Measurements from ENCODE around the gene BSN.

DNA sequence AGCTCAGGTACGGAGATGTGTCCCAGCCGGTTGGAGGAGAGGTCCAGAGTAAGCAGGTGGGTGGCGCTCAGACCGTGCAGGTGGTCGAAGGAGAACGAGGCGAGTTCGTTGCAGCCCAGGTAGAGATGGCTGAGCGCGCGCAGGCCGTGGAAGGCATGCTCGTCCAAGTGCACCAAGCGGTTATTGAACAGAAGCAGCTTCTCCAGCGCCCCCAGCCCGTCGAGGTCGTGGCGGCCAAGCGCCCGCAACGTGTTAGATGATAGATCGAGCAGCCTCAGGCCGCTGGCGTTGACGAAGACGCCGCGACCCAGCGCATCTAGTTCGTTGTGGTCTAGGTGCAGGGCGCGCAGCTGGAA is 164.6 kb downstream of the BSN start:
- TF ChIP-seq, protein P1, sequence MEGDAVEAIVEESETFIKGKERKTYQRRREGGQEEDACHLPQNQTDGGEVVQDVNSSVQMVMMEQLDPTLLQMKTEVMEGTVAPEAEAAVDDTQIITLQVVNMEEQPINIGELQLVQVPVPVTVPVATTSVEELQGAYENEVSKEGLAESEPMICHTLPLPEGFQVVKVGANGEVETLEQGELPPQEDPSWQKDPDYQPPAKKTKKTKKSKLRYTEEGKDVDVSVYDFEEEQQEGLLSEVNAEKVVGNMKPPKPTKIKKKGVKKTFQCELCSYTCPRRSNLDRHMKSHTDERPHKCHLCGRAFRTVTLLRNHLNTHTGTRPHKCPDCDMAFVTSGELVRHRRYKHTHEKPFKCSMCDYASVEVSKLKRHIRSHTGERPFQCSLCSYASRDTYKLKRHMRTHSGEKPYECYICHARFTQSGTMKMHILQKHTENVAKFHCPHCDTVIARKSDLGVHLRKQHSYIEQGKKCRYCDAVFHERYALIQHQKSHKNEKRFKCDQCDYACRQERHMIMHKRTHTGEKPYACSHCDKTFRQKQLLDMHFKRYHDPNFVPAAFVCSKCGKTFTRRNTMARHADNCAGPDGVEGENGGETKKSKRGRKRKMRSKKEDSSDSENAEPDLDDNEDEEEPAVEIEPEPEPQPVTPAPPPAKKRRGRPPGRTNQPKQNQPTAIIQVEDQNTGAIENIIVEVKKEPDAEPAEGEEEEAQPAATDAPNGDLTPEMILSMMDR (IDR thresholded peaks at IDR 0.05), result no peak
- TF ChIP-seq POLR2A (IDR thresholded peaks at IDR 0.05), result no peak

Measured in body of pancreas (tissue), 4 donors.